Measurements from ENCODE around the gene RNF40. TPM values are rescaled to one million over a fixed set of nuclear protein-coding genes. Genes with fewer than 3 reads are reported as not detected.

The RNF40 gene
- total RNA-seq, 4 donors from 2014 or later: 20.5 to 130 (median 86.0) TPM

DNA sequence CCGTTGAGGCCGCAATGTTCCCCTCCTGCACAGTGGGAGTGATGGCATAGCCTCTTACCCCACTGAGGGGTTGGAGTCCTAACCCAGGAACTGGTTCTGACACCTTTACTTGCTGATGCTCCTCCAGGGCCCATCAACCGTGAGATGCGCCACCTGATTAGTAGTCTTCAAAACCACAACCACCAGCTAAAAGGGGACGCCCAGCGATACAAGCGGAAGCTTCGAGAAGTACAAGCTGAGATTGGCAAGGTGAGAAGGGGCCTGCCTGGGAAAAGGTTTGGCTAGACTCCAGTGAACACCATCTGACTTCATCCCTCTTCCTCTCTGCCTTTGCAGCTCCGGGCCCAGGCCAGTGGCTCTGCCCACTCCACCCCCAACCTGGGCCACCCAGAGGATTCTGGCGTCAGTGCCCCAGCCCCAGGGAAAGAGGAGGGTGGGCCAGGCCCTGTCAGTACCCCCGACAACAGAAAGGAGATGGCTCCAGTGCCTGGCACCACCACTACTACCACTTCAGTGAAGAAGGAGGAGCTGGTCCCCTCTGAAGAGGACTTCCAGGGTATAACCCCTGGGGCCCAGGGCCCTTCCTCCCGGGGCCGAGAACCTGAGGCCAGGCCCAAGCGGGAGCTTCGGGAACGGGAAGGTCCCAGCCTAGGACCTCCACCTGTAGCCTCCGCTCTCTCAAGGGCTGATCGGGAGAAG, 5.8 kb downstream of the RNF40 start:
- Histone ChIP-seq H3K4me1 (peaks cover under 1 to 14% of the 10 kb centered on the region in 2 donors), H3K27ac (no peak overlapping the region), H3K4me3 (no peak overlapping the region), H3K9me3 (no peaks in the 10 kb centered on the region), H3K27me3 (no peaks in the 10 kb centered on the region), H3K36me3 (no peaks in the 10 kb centered on the region)
- no peak for DNase-seq
- intact Hi-C loops (cut with DNase I; ENCODE audit: low total_unique reads): no loop called here
- TF ChIP-seq, protein P1, sequence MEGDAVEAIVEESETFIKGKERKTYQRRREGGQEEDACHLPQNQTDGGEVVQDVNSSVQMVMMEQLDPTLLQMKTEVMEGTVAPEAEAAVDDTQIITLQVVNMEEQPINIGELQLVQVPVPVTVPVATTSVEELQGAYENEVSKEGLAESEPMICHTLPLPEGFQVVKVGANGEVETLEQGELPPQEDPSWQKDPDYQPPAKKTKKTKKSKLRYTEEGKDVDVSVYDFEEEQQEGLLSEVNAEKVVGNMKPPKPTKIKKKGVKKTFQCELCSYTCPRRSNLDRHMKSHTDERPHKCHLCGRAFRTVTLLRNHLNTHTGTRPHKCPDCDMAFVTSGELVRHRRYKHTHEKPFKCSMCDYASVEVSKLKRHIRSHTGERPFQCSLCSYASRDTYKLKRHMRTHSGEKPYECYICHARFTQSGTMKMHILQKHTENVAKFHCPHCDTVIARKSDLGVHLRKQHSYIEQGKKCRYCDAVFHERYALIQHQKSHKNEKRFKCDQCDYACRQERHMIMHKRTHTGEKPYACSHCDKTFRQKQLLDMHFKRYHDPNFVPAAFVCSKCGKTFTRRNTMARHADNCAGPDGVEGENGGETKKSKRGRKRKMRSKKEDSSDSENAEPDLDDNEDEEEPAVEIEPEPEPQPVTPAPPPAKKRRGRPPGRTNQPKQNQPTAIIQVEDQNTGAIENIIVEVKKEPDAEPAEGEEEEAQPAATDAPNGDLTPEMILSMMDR (IDR thresholded peaks at IDR 0.05): no peak
- no peak for TF ChIP-seq POLR2A (IDR thresholded peaks at IDR 0.05)

DNA sequence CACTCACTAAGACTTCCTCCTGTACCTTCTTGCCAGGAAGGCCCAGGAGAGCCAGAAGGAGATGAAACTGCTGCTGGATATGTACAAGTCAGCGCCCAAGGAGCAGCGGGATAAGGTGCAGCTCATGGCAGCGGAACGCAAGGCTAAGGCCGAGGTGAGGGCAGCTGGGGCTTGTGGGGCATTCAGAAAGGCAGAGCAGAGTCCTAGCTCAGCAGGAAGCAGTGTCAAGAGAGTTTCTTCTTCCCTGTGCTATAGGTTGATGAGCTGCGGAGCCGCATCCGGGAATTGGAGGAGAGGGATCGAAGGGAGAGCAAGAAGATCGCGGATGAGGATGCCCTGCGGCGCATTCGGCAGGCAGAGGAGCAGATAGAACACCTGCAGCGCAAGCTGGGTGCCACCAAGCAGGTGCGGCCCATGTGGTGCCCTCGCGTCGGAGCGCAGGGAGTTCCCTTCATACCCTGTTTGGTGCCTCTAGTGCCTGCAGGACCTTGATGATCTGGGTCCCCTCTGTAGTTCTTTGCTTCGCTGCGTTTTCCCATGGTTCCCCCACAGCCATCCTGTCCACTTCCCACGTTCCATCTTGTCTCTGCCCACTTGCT, 6.6 kb downstream of the RNF40 start:
- Histone ChIP-seq H3K27me3 (no peaks in the 10 kb centered on the region), H3K36me3 (no peaks in the 10 kb centered on the region)
- intact Hi-C loops (cut with DNase I; ENCODE audit: low total_unique reads): no loop called here

DNA sequence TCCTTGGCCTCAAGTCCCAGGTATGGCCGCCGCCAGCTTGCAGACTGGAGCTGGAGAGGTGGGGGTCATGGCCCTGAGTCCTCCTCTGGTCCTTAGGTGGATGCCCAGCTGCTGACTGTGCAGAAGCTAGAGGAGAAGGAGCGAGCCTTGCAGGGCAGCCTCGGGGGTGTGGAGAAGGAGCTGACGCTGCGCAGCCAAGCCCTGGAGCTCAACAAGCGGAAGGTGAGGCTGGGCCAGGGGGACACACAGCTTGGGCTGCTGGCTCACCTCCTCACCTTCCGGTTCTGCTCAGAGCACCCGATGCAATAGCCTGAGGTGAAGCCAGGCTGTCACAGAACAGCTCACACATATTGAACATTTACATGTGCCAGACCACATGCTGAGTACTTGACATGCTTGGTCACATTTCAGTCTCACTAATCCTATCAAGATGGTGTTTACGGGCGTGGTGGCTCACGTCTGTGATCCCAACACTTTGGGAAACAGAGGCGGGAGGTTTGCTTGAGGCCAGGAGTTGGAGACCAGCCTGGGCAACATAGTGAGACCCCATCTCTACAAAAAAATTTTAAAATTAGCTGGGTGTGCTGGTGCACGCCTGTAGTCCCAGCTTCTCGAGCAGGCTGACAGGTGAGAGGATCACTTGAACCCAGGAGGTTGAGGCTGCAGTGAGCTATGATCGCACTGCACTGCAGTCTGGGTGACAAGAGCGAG, 7.4 kb downstream of the RNF40 start:
- Histone ChIP-seq H3K4me3 (no peak overlapping the region), H3K9me3 (no peaks in the 10 kb centered on the region), H3K27ac (no peak overlapping the region), H3K27me3 (no peaks in the 10 kb centered on the region), H3K4me1 (no peaks in the 10 kb centered on the region), H3K36me3 (no peaks in the 10 kb centered on the region)
- DNase-seq: no peak
- intact Hi-C loops (cut with DNase I; ENCODE audit: low total_unique reads): no loop called here
- TF ChIP-seq POLR2A (IDR thresholded peaks at IDR 0.05): no peak
- TF ChIP-seq, protein P1 (IDR thresholded peaks at IDR 0.05): no peak

More for the DNA sequence above, 6.6 kb downstream of the RNF40 start:
- Histone ChIP-seq H3K9me3 (no peaks in the 10 kb centered on the region), H3K4me1 (peaks cover 0 to 6% of the 10 kb centered on the region in 2 donors), H3K4me3 (no peak overlapping the region), H3K27ac (no peak overlapping the region)
- TF ChIP-seq POLR2A (IDR thresholded peaks at IDR 0.05): no peak
- TF ChIP-seq, protein P1 (IDR thresholded peaks at IDR 0.05): no peak
- no peak for DNase-seq

DNA sequence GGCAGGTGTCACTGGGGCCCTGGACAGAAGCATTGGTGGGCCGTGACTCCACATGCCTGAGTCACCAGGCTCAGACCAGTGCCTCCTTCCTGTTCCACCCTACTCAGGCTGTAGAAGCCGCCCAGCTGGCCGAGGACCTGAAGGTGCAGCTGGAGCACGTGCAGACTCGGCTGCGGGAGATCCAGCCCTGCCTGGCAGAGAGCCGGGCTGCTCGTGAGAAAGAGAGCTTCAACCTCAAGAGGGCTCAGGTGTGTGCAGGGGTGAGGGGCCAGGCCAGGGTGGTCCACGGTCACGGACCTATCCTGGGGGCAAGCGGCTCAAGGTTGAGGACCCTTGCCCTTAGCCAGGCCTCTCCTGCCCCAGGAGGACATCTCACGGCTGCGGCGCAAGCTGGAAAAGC, 9.6 kb downstream of the RNF40 start:
- intact Hi-C loops (cut with DNase I; ENCODE audit: low total_unique reads): no loop called here
- Histone ChIP-seq H3K4me3 (no peak overlapping the region), H3K27ac (no peak overlapping the region), H3K27me3 (no peaks in the 10 kb centered on the region), H3K9me3 (no peaks in the 10 kb centered on the region), H3K36me3 (no peaks in the 10 kb centered on the region), H3K4me1 (peaks cover 0 to 5% of the 10 kb centered on the region in 2 donors)
- no peak for DNase-seq
- TF ChIP-seq, protein P1 (IDR thresholded peaks at IDR 0.05): no peak
- no peak for TF ChIP-seq POLR2A (IDR thresholded peaks at IDR 0.05)

DNA sequence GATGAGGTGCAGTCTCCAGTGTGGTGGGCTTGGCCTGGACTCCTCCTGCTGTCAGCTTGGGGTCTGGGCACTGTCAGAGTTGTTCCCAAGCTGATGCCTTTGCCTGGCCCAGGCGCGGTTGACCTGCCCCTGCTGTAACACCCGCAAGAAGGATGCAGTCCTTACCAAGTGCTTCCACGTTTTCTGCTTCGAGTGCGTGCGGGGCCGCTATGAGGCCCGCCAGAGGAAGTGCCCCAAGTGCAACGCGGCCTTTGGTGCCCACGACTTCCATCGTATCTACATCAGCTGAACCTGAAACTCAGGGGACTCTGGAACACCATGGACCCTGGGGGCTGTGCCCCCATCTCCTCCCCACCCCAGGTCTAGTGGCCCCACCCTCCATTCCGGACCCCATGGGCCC, 11.7 kb downstream of the RNF40 start:
- DNase-seq: no peak
- H3K36me3 ChIP-seq: no peaks in the 10 kb centered on the region
- H3K4me1 ChIP-seq: peaks cover 0 to 6% of the 10 kb centered on the region in 2 donors
- no peaks in the 10 kb centered on the region for H3K27me3 ChIP-seq
- no peak overlapping the region for H3K4me3 ChIP-seq
- TF ChIP-seq, protein P1 (IDR thresholded peaks at IDR 0.05): no peak
- TF ChIP-seq POLR2A (IDR thresholded peaks at IDR 0.05): no peak
- intact Hi-C loops (cut with DNase I; ENCODE audit: low total_unique reads): no loop called here
- H3K9me3 ChIP-seq: no peaks in the 10 kb centered on the region
- H3K27ac ChIP-seq: no peak overlapping the region
